ENCODE results near the gene TIMM29. TPM values are rescaled to one million over a fixed set of nuclear protein-coding genes. Genes with fewer than 3 reads are reported as not detected.

The TIMM29 gene
- 24.2 and 27.0 TPM in 2 replicates for total RNA-seq

DNA sequence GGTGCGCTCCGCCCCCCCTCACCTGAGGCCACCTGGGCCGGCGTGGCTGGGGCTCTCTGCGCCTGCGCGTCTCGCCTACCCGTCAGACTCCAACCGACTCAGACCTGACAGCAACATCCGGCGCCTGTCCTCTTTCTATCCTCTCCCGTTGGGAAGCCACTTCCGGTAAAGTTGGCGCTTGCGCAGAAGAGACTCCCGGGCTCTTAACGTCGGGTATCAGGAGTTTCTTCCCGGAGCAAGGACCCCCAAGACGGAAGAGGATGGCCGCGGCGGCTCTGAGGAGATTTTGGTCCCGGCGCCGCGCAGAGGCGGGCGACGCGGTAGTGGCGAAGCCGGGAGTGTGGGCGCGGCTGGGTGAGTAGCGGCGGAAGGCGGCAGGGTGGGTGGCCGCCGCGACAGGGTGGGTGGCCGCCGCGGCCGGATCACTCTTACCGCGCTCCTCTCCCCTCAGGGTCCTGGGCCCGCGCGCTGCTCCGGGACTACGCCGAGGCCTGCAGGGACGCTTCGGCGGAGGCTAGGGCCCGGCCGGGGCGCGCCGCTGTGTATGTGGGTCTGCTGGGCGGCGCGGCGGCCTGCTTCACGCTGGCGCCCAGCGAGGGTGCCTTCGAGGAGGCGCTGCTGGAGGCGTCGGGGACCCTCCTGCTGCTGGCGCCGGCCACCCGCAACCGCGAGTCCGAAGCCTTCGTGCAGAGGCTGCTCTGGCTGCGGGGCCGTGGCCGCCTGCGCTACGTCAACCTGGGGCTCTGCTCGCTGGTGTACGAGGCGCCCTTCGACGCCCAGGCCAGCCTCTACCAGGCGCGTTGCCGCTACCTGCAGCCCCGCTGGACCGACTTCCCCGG is at the start of gene TIMM29, which contains the start of gene YIPF2:
TSS of gene TIMM29 (plus strand) at position 249 of the 839 bp plus-strand sequence. CDS start at position 261, 12 bp downstream.
TSS of gene YIPF2 (minus strand) at position 77 of the 839 bp plus-strand sequence. CDS start 229 bp downstream, outside the sequence.

GRCh38 chr19:10960314-10961072 is 31.9 kb downstream of the TIMM29 start, which contains the start of gene SMARCA4:
SMARCA4 (plus strand) TSS chr19:10961030; CDS start chr19:10984152, 23,122 bp downstream.

Other genes starting within 250 kb of the TIMM29 start
- gene QTRT1, start 227.4 kb upstream of the TIMM29 start, total RNA-seq = 36.3 and 40.8 TPM in 2 replicates
- 106 and 132 TPM in 2 replicates for gene DNM2, start 210.7 kb upstream of the TIMM29 start, total RNA-seq
- gene TMED1, start 92.6 kb upstream of the TIMM29 start, total RNA-seq = 33.9 and 42.6 TPM in 2 replicates
- gene C19orf38, start 80.4 kb upstream of the TIMM29 start, total RNA-seq = 0.28 TPM in 1 of 2 replicates, not detected in the other
- gene CARM1, start 57.3 kb upstream of the TIMM29 start, total RNA-seq = 25.3 and 26.6 TPM in 2 replicates
- 69.6 and 75.9 TPM in 2 replicates for gene YIPF2, start 172 bp upstream of the TIMM29 start, total RNA-seq
- gene SMARCA4, start 32.2 kb downstream of the TIMM29 start, total RNA-seq = 91.1 and 95.7 TPM in 2 replicates
- gene LDLR, start 160.7 kb downstream of the TIMM29 start, total RNA-seq = 49.6 and 58.1 TPM in 2 replicates
- 37.4 and 77.4 TPM in 2 replicates for gene SPC24, start 227.0 kb downstream of the TIMM29 start, total RNA-seq

Data from endothelial cell of coronary artery (primary cell).